ENCODE data around the gene DCDC2.
"Not testable (repeated sequence)": the region's sequence is repeated elsewhere in the genome, so short reads cannot be mapped to it uniquely, and the experiment has no call there.

Gene DCDC2

GRCh38 chr6:24387818-24388217 is 30.0 kb upstream of the DCDC2 start:
- WGBS (ENCODE audit: extremely low coverage, insufficient coverage, insufficient read length), result no CpG with 5 or more reads among the region's 1 CpG
- Histone ChIP-seq H2BK120ac (ENCODE audit: insufficient read depth, low read length, poor library complexity) (no peak overlapping the region), H3K27me3 (ENCODE audit: insufficient read depth, low read length) (no peaks in the 10 kb centered on the region), H3K23ac (ENCODE audit: low read length) (no peak overlapping the region), H3K4me3 (ENCODE audit: low read depth, low read length) (no peak overlapping the region), H3K79me2 (ENCODE audit: control insufficient read depth, insufficient read depth, low read length, poor library complexity) (no peaks in the 10 kb centered on the region), H3K18ac (ENCODE audit: low read length) (no peak overlapping the region), H3K79me1 (ENCODE audit: low read length) (no peaks in the 10 kb centered on the region), H2BK5ac (ENCODE audit: low read depth, low read length, poor library complexity) (no peak overlapping the region), H3K27ac (ENCODE audit: low read depth, low read length) (no peak overlapping the region), H3K4ac (ENCODE audit: low read depth, low read length) (no peak overlapping the region), H3K4me1 (ENCODE audit: control insufficient read depth in 1 of 2, insufficient read depth in 2 of 2, low read length in 2 of 2) (no peaks in the 10 kb centered on the region), H4K91ac (ENCODE audit: low read depth, low read length) (no peak overlapping the region), H2BK12ac (ENCODE audit: low read length) (no peak overlapping the region), H3K14ac (ENCODE audit: low read length) (no peak overlapping the region), H4K8ac (ENCODE audit: low read depth, low read length) (no peak overlapping the region), H3K4me2 (ENCODE audit: low read length) (no peak overlapping the region), H3K9ac (ENCODE audit: low read length) (no peak overlapping the region), H3K9me3 (ENCODE audit: insufficient read depth, low read depth, low read length) (no peaks in the 10 kb centered on the region), H2AFZ (ENCODE audit: insufficient read depth, low read length, poor library complexity) (no peak overlapping the region), H3K36me3 (ENCODE audit: control insufficient read depth in 1 of 2, insufficient read depth in 2 of 2, low read length in 2 of 2) (no peaks in the 10 kb centered on the region), H4K12ac (ENCODE audit: low read depth, low read length) (no peak overlapping the region), H2AK5ac (ENCODE audit: low read length) (no peak overlapping the region)
- no peak for DNase-seq

- Histone ChIP-seq H3K4me2 (ENCODE audit: low read length) (no peak overlapping the region), H2BK12ac (ENCODE audit: low read length) (no peak overlapping the region), H3K79me1 (ENCODE audit: low read length) (no peaks in the 10 kb centered on the region), H3K18ac (ENCODE audit: low read length) (no peak overlapping the region), H3K9ac (ENCODE audit: low read length) (no peak overlapping the region), H3K79me2 (ENCODE audit: control insufficient read depth, insufficient read depth, low read length, poor library complexity) (no peaks in the 10 kb centered on the region), H3K4ac (ENCODE audit: low read depth, low read length) (no peak overlapping the region), H3K4me3 (ENCODE audit: low read depth, low read length) (no peak overlapping the region), H3K23ac (ENCODE audit: low read length) (no peak overlapping the region), H3K14ac (ENCODE audit: low read length) (no peak overlapping the region), H2BK5ac (ENCODE audit: low read depth, low read length, poor library complexity) (no peak overlapping the region), H3K27me3 (ENCODE audit: insufficient read depth, low read length) (no peaks in the 10 kb centered on the region), H2AK5ac (ENCODE audit: low read length) (no peak overlapping the region), H3K36me3 (ENCODE audit: control insufficient read depth in 1 of 2, insufficient read depth in 2 of 2, low read length in 2 of 2) (no peaks in the 10 kb centered on the region), H3K27ac (ENCODE audit: low read depth, low read length) (no peak overlapping the region), H2BK120ac (ENCODE audit: insufficient read depth, low read length, poor library complexity) (no peak overlapping the region), H3K4me1 (ENCODE audit: control insufficient read depth in 1 of 2, insufficient read depth in 2 of 2, low read length in 2 of 2) (no peaks in the 10 kb centered on the region), H3K9me3 (ENCODE audit: insufficient read depth, low read depth, low read length) (no peaks in the 10 kb centered on the region), H4K91ac (ENCODE audit: low read depth, low read length) (no peak overlapping the region), H4K12ac (ENCODE audit: low read depth, low read length) (no peak overlapping the region), H2AFZ (ENCODE audit: insufficient read depth, low read length, poor library complexity) (no peak overlapping the region), H4K8ac (ENCODE audit: low read depth, low read length) (no peak overlapping the region)
- no CpG with 5 or more reads among the region's 8 CpGs for WGBS (ENCODE audit: extremely low coverage, insufficient coverage, insufficient read length)
- DNase-seq, result no peak
Observed at GRCh38 chr6:24385536-24386269, 27.8 kb upstream of the DCDC2 start.

GRCh38 chr6:24384369-24385130 is 26.7 kb upstream of the DCDC2 start:
- not testable (repeated sequence) for H3K36me3 ChIP-seq (ENCODE audit: control insufficient read depth in 1 of 2, insufficient read depth in 2 of 2, low read length in 2 of 2); H3K79me1 ChIP-seq (ENCODE audit: low read length); H3K4ac ChIP-seq (ENCODE audit: low read depth, low read length); H3K79me2 ChIP-seq (ENCODE audit: control insufficient read depth, insufficient read depth, low read length, poor library complexity); H3K9me3 ChIP-seq (ENCODE audit: insufficient read depth, low read depth, low read length); H3K4me1 ChIP-seq (ENCODE audit: control insufficient read depth in 1 of 2, insufficient read depth in 2 of 2, low read length in 2 of 2); DNase-seq; H2BK120ac ChIP-seq (ENCODE audit: insufficient read depth, low read length, poor library complexity); H3K18ac ChIP-seq (ENCODE audit: low read length); H2BK5ac ChIP-seq (ENCODE audit: low read depth, low read length, poor library complexity); H3K4me3 ChIP-seq (ENCODE audit: low read depth, low read length); H3K27ac ChIP-seq (ENCODE audit: low read depth, low read length); H4K8ac ChIP-seq (ENCODE audit: low read depth, low read length); H2BK12ac ChIP-seq (ENCODE audit: low read length); H3K23ac ChIP-seq (ENCODE audit: low read length); H3K27me3 ChIP-seq (ENCODE audit: insufficient read depth, low read length); H2AK5ac ChIP-seq (ENCODE audit: low read length); H3K4me2 ChIP-seq (ENCODE audit: low read length); H3K9ac ChIP-seq (ENCODE audit: low read length); H2AFZ ChIP-seq (ENCODE audit: insufficient read depth, low read length, poor library complexity); H3K14ac ChIP-seq (ENCODE audit: low read length); H4K91ac ChIP-seq (ENCODE audit: low read depth, low read length); H4K12ac ChIP-seq (ENCODE audit: low read depth, low read length)
- no CpG with 5 or more reads among the region's 5 CpGs for WGBS (ENCODE audit: extremely low coverage, insufficient coverage, insufficient read length)

- H3K14ac ChIP-seq (ENCODE audit: low read length); H3K9ac ChIP-seq (ENCODE audit: low read length); DNase-seq; H2BK12ac ChIP-seq (ENCODE audit: low read length); H3K23ac ChIP-seq (ENCODE audit: low read length); H3K79me1 ChIP-seq (ENCODE audit: low read length); H3K27me3 ChIP-seq (ENCODE audit: insufficient read depth, low read length); H2BK120ac ChIP-seq (ENCODE audit: insufficient read depth, low read length, poor library complexity); H2AK5ac ChIP-seq (ENCODE audit: low read length); H3K18ac ChIP-seq (ENCODE audit: low read length); H4K12ac ChIP-seq (ENCODE audit: low read depth, low read length); H2BK5ac ChIP-seq (ENCODE audit: low read depth, low read length, poor library complexity); H3K4me2 ChIP-seq (ENCODE audit: low read length); H3K36me3 ChIP-seq (ENCODE audit: control insufficient read depth in 1 of 2, insufficient read depth in 2 of 2, low read length in 2 of 2); H4K91ac ChIP-seq (ENCODE audit: low read depth, low read length); H3K27ac ChIP-seq (ENCODE audit: low read depth, low read length); H3K4ac ChIP-seq (ENCODE audit: low read depth, low read length); H2AFZ ChIP-seq (ENCODE audit: insufficient read depth, low read length, poor library complexity); H3K4me3 ChIP-seq (ENCODE audit: low read depth, low read length); H3K79me2 ChIP-seq (ENCODE audit: control insufficient read depth, insufficient read depth, low read length, poor library complexity); H4K8ac ChIP-seq (ENCODE audit: low read depth, low read length); H3K9me3 ChIP-seq (ENCODE audit: insufficient read depth, low read depth, low read length); H3K4me1 ChIP-seq (ENCODE audit: control insufficient read depth in 1 of 2, insufficient read depth in 2 of 2, low read length in 2 of 2): not testable (repeated sequence)
- WGBS (ENCODE audit: extremely low coverage, insufficient coverage, insufficient read length), result no CpG with 5 or more reads among the region's 9 CpGs
Observed at GRCh38 chr6:24382891-24383494, 25.1 kb upstream of the DCDC2 start.
